ENCODE data around the gene TIMM13.

DNA sequence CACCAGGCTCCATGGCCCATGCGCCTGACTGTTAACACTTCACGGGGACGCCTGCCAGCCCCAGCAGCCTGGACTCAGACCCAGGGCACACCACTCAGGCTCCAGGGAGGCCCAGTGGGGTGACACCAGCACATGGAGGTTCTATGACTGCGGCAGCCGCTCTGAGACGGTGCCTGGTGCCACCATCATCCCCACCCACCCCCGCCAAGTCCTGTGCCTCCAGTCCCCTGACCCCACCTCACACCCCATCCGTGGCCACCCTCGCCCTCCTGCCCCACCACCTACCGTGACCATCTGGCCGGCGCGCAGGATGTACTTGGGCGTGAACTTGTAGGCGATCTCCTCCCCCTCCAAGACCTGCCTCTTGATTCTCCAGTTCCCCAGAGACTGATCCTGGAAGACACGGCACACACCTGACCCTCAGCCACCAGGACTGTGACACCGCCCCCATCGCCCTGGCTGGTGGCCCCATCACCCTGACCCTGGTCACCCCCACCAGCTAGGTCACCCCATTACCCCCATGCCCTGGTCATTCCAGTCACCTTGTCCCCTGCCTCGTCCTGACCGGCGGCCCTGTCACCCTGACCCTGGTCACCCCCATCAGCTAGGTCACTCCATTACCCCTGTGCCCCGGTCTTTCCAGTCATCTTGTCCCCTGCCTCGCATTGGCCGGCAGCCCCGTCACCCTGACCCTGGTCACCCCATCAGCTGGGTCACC is 4.9 kb upstream of the TIMM13 start:
- TF ChIP-seq, protein P1, sequence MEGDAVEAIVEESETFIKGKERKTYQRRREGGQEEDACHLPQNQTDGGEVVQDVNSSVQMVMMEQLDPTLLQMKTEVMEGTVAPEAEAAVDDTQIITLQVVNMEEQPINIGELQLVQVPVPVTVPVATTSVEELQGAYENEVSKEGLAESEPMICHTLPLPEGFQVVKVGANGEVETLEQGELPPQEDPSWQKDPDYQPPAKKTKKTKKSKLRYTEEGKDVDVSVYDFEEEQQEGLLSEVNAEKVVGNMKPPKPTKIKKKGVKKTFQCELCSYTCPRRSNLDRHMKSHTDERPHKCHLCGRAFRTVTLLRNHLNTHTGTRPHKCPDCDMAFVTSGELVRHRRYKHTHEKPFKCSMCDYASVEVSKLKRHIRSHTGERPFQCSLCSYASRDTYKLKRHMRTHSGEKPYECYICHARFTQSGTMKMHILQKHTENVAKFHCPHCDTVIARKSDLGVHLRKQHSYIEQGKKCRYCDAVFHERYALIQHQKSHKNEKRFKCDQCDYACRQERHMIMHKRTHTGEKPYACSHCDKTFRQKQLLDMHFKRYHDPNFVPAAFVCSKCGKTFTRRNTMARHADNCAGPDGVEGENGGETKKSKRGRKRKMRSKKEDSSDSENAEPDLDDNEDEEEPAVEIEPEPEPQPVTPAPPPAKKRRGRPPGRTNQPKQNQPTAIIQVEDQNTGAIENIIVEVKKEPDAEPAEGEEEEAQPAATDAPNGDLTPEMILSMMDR (IDR thresholded peaks at IDR 0.05), result no peak
- no peak for TF ChIP-seq POLR2A (IDR thresholded peaks at IDR 0.05)

Data from heart left ventricle (tissue), 13 donors.